AML-193 (cell line): ENCODE measurements around the gene ACSS1.
A peak's percentile ranks its signal among the peaks of the same experiment; 100 is the strongest.

Experiments
- DNase-seq, 2 experiments: peaks; one replicate each; lab custom pipeline; 2025; lab: John Stamatoyannopoulos, UW

ACSS1 gene

DNA sequence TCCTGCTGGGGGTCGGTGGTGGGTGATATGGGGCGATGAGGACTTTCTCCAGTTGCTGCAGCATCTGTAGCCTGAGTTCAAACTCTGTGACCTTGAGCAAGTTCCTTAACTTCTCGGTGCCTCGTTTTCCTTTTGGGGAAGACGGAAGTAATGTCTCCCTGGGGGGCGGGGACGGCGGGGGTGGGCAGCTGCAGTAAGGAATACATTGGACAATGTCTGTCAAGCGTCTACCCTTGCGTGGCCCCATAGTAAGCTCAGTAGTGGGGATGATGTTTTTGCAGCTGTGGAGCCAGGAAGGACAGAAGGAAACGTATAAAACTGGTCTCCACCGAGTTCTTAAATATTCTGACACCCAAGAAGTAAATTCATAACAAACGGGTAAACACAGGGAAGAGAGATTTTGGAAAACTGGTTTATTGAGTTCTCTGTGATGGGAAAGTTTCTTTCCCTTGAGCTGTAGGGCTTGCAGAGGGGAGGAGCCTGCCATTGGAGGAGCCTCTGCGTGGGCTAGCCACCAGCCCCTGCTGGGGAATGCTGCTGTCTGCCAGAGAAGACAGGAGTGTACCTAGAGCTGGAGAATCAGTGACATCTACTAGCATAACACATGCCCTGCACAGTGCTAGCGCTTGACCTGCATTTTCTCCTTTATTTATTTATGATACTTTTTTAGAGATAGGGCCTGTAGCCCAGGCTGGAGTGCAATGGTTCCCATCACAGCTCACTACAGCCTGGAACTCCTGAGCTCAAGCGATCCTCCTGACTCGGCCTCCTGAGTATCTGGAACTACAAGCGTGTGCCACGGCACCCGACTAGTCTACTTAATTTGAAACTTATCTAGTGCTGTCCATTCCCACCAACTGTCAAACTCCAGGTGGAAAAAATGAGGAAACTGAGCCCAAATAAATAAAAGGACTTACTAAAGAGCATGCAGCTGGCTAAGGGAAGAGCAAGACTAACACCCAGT is 1.2 kb upstream of the ACSS1 start:
- DNase-seq, result peak; percentile 24 to 43

DNA sequence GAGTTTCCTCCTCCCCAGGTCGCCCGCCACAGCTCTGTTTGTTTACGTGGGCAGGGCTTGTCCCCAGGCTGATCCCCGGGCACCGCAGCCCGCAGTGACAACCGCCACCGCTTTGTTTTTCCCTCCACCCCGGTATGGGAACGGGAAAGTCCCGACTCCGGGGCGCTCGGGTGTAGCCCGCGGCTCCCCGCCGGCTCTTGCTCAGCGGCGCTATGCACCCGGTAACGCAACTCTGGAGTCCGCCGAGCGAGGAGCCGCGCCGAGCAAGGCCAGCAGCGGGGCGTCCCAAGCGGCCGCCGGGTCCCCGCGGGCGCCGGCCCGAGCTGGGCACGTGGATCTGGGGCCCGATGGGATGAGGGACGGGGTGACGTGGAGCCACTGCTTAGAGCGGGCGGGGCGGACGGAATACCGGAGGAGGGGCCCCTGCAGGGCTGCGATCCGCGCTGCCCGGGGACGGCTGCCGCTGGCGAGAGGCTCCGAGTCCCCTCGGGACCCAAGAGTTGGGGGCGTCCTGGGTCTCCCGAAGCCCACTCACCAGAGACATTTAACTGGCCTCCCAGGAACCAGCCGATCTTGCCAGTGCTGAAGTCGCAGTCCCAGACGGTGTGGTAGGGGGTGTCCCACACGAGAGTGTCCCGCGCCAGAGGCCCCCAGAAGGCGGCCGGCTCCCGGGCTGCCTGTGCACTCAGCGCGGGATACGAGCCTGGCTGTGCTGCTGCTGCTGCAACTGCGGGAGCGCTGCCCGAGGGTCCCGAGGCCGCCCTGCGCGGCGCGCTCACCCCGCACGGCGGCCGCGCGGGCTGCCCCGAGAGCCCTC is 497 bp downstream of the ACSS1 start:
- DNase-seq, result peak; percentile 42 to 59

DNA sequence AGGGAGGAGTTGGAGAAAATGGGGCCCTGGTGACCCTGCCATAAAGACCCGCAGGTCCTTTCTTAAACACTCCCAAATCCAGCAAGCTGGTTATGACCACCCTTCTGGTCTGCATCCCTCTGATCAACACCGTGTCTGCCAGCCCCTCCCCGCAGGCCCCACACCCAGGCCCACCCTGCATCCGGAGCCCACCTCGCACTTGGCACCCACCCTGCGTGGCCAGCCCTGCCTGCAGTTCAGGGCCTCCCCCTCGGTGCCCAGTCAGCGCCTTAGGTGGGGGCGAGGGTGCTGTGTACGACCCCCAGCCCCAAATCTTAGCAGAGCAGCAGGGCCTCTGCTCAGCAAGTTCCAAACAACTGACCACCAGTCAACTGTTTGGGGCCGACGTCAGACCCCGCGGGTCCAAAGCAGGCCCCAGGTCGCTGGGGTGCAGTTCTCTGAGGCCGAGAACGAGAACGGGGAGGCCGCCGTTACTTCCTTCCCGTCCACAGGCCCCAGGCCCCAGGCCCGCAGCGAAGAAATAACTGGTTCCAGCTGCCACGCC is 1.2 kb downstream of the ACSS1 start:
- peak in 1 of 2 experiments; percentile 57 for DNase-seq

DNA sequence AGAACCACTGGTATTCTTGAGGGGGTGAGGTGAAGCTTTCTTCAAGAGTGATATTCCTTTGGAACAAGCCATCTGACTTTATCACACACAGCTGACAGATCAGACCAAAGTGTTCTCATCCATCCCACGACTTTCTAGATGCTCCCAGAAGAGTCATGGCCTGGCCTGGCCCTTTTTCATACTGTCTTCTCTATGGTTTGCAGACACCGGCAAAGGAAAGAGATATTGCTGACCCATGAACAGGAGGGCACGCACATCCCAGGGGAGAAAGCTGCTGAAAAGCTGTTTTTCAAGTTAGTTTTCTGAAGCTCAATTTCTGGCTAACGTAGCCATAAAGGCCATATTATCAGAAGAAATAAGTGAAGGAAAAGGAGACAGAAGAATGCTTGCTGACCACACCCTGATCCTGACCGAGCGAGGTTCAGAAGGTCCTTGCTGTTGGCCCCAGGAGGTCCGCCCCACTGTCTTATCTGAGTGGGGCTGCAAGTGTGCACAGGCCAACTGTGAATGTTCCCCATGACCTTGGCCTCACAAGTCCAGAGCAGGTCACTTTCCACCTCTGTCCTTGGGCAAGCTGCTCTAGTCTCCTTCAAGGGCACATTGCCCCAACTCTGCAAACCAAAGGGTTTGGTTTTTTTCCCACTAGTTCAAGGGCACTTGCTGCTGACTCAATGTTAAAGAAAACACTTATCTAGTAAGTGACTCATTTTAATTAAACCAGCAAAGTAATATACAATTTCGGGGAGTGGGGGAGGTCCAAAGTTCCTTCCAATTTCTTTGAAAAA is 2.0 kb downstream of the ACSS1 start:
- no peak for DNase-seq

DNA sequence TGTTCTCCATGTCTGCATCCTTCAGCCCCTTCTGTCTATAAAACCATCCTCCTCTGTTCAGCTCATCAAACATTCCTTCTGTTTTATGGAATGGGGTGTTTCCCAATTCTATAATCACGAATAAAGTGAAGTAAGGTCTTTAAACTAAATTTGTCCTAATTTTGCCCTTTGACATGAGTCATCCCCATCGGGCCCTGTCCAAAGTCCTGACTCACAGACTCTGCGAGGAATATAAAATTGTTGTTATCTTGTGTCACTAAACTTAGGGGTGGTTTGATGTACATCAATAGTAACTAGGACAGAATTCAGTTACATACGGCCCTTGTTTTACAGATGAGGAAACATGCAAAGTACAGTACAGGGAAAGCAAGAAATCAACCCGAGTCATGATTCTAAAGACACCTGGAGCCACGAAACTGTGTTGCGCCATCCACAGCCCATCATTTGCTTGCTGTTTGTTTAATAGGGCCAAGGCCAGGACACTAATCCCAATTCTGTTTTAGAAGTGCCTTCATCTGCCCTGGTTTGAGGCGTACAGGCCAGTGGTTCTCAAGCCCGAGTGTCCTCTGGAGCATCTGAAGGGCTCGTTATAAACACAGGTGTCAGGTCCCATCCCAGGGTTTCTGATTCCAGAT is 2.8 kb downstream of the ACSS1 start:
- no peak for DNase-seq

GRCh38 chr20:25054096-25054820 is 3.7 kb downstream of the ACSS1 start:
- no peak for DNase-seq

GRCh38 chr20:25053255-25054031 is 4.5 kb downstream of the ACSS1 start:
- DNase-seq, result peak; percentile 44 to 66

DNA sequence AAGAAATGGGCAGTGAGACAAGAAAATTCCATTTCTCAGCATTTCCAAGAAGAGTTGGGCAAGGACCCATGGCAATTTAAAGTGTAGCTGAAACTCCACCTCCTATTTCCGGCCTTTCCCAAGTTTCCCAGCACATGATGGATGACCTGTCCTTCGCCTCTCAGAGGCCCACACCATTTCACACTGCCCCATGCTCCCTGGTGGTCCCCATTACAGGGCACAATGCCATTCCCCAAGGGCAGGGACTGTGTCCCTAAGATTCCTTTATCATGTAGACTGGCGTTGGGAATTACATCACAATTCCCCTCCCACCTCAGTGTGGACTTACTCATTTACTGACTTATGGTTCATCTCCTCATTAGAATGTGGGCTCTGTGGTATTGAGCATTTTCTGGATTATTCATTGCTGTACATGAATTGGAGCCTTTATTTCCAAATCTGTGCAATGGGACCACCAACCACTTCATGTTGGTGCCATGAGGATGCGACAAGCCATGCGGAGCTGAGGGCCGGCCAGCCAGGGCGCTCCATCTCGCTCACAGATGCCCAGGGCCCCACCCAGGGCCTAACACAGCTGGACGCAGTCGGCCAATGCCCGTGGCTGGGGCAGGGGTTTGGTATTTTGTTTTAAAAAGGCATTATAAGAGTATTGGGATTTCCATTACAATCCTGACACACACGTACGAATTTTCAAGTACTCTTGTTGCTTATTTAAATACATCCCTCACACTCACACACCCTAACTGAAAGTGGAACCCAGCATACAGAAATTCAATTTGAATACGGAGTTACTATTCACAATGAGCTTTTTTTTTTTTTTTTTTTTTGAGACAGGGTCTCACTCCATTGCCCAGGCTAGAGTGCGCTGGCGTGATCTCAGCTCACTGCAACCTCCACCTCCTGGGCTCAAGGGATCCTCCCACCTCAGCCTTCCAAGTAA is 5.4 kb downstream of the ACSS1 start:
- DNase-seq, result no peak

DNA sequence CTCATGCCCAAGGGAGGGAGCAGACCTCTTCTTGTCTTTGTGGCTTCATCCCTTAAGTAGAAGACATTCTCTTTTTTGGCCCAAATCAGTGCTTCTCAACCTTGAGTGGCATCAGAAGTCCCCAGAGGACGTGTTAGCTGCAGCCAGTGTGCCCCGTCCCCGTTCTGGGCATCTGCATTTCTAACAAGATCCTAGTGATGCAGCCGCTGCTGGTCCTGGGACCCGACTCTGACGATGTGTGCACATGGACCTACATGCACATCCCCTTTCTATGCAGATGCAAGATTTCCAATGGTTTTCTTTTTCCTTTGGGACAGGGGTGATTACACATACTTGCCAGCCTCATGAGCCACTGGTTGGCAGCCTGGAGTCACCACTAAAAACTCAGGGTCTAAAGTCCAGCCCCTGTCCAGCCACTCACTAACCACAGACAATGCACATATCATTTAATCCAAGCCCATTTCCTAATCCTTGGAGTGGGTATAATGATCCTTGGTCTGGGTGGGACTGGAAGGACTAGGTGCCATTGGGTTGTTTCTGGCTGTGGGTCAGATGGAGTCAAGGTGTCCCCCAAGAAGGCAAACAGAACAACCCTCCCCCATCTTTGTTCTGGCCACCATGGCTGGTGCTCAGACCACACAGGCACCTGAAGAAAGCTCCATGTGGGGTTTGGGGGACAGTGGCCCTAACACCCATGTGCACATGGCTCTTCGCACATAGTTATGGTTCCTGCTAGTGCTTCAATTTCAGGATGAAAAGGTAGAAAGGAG is 6.4 kb downstream of the ACSS1 start:
- no peak for DNase-seq

- no peak for DNase-seq
Measured at GRCh38 chr20:25050501-25051350, 7.2 kb downstream of the ACSS1 start.

GRCh38 chr20:25050082-25050481 is 7.9 kb downstream of the ACSS1 start:
- DNase-seq, result no peak

DNA sequence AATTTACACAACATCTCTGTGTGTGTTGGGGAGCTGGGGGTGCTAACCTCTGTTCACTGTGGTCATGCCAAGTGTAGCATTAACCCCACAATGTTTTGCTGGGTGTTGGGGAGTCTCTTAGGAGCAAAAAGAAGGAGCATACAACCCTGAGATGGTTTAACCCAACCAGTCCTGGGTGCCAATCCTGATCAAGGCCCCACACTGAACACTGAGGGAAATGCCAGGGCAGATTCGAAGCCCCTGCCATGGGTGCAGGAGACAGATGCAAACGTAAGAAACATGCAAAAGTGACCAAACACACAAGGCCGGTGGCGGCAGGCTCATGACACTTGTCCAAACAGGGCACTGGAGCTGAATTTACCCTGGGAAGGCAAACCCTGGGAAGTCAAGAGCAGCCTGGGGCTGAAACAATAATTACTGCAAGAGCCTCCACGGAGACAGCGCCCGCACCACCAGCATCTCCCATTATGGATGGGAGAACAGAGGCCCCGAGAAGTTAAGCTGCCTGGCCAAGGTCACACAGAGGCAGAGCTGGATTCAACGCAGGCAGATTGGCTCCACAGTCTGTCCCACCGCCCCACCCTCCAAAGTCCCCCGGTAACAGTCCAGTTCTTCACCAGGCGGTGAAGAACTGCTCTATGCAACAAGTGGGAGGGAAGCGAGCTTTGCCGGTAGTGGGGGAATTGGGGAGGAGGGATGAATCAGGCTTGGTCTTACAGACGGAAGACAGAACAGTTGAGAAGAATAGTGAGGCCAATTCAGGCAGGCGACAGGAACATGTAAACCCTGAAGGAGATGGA is 8.5 kb downstream of the ACSS1 start:
- DNase-seq, result no peak

GRCh38 chr20:25048519-25048952 is 9.4 kb downstream of the ACSS1 start:
- no peak for DNase-seq

GRCh38 chr20:25047766-25048165 is 10.2 kb downstream of the ACSS1 start:
- no peak for DNase-seq

DNA sequence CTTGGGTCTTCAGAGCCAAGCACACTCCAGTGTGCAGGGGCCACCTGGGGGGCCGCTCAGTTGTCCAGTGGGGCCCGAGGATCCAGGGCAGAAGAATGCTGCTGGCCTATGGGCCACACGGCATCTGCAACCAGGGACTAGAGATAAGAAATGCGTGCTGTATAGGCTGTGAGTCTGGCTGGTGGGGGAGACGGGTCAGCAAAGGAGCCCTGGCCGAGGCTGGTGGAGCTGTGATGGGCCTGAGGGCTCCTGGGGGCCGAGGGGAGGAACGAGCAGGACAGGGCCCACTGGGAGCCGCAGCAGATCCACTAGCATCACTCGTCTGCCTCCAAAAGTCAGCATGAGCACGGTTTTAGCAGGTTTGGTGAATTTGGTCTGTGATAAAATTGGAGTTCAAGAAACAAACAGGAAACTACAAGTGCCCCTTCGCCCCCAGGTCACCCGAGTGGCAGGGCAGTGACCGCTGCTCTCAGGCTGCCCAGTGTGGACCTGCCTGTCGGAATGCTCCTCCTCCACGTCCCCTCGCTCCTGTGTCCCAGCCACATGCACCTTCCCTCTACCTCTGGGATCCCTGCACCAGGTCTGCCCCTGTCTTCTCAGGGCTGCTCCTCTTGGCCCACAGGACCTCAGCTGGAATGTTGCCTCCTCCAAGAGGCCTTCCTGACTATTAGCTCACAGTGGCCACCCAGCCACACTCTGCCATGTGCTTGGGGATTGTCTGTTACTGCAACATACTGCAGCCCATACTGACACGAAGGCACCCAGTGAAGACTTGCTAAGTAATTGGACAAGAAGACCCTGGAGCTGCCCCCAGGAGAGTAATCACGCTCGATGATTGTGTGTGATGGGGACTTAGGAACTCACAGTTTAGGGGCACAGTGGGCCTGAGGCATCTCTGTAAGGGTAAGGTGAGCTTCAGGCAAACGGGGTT is 10.9 kb downstream of the ACSS1 start:
- DNase-seq, result no peak
